ENCODE measurements around the gene BUB1B. TPM values are rescaled to one million over a fixed set of nuclear protein-coding genes. Genes with fewer than 3 reads are reported as not detected.
"Not testable (repeated sequence)": the region's sequence is repeated elsewhere in the genome, so short reads cannot be mapped to it uniquely, and the experiment has no call there.

Gene BUB1B
- total RNA-seq, 4 donors from 2014 or later, result 0.37 to 7.4 (median 1.5) TPM

GRCh38 chr15:40130799-40131502 lies 29.9 kb upstream of the BUB1B start:
- no peak for DNase-seq (ENCODE audit: low spot score)
- no peak for TF ChIP-seq CTCF (IDR thresholded peaks at IDR 0.05)
- no peak for ATAC-seq (ENCODE audit: low FRiP score)

- TF ChIP-seq CTCF (IDR thresholded peaks at IDR 0.05), result no peak
- ATAC-seq (ENCODE audit: low FRiP score), result no peak
- no peak for DNase-seq (ENCODE audit: low spot score)
Measured at GRCh38 chr15:40133544-40133943, 27.3 kb upstream of the BUB1B start.

- ATAC-seq (ENCODE audit: low FRiP score) (no peak), DNase-seq (ENCODE audit: low spot score) (no peak)
- TF ChIP-seq CTCF (IDR thresholded peaks at IDR 0.05), result no peak
Measured at GRCh38 chr15:40134885-40135284, 26.0 kb upstream of the BUB1B start.

GRCh38 chr15:40135846-40136450 lies 24.9 kb upstream of the BUB1B start:
- DNase-seq (ENCODE audit: low spot score); ATAC-seq (ENCODE audit: low FRiP score): not testable (repeated sequence)

GRCh38 chr15:40136470-40137302 lies 24.2 kb upstream of the BUB1B start:
- no peak for TF ChIP-seq CTCF (IDR thresholded peaks at IDR 0.05)

GRCh38 chr15:40137303-40138200 lies 23.3 kb upstream of the BUB1B start:
- no peak for ATAC-seq (ENCODE audit: low FRiP score)

More at GRCh38 chr15:40136470-40137302, 24.2 kb upstream of the BUB1B start:
- no peak for ATAC-seq (ENCODE audit: low FRiP score)
- DNase-seq (ENCODE audit: low spot score), result peak; percentile 6

GRCh38 chr15:40138201-40138570 lies 22.7 kb upstream of the BUB1B start:
- ATAC-seq (ENCODE audit: low FRiP score); DNase-seq (ENCODE audit: low spot score): not testable (repeated sequence)

More at GRCh38 chr15:40137303-40138200, 23.3 kb upstream of the BUB1B start:
- DNase-seq (ENCODE audit: low spot score), result no peak
- TF ChIP-seq CTCF (IDR thresholded peaks at IDR 0.05), result no peak
